OCI-LY7 (cell line): Measurements from ENCODE around the gene IGSF21. TPM values are rescaled to one million over a fixed set of nuclear protein-coding genes. Genes with fewer than 3 reads are reported as not detected.

Source experiments
- BruUV-seq: library from RNA; stranded (reverse); fragments of 400-500 nt; replicated peaks from 2 replicates; lab custom pipeline; 2021; lab: Mats Ljungman, UMichigan
- CTCF ChIA-PET: fragments of 300-600 bp; sonication (Branson Sonifier 250); formaldehyde crosslinking; loops from one replicate; lab custom pipeline; 2022; ENCODE audit warnings: antibody characterized with exemption; ENCODE audit not compliant: unreplicated experiment; lab: Charles Lee
- POLR2A ChIA-PET: fragments of 300-600 bp; sonication (Branson Sonifier 250); formaldehyde crosslinking; loops from one replicate; lab custom pipeline; 2022; ENCODE audit warnings: antibody characterized with exemption; lab: Charles Lee
- DNase-seq: peaks from one replicate; pipeline ENCODE4 v3.0.0-alpha.2; 2015; ENCODE audit warnings: low spot score
- H2AFZ ChIP-seq: fragments of 200-600 bp; sonication (generic), shearing (Covaris generic); 2 replicates; pipeline ENCODE4 v1.6.1; 2014; ENCODE audit warnings: mild to moderate bottlenecking, antibody characterized with exemption, low read length, moderate library complexity
- H3K27ac ChIP-seq: fragments of 200-600 bp; sonication (generic); 2 replicates; pipeline ENCODE4 v1.5.1; 2014; ENCODE audit warnings: mixed run types, low read depth, mild to moderate bottlenecking, moderate library complexity, low read length, inconsistent platforms; ENCODE audit not compliant: poor library complexity, severe bottlenecking
- H3K36me3 ChIP-seq: fragments of 200-600 bp; sonication (generic); 2 replicates; pipeline ENCODE4 v1.6.1; 2014; ENCODE audit warnings: mild to moderate bottlenecking, antibody characterized with exemption, low read length, moderate library complexity, mixed read lengths; ENCODE audit not compliant: insufficient read depth
- H3K4me1 ChIP-seq: fragments of 200-600 bp; sonication (generic); 2 replicates; pipeline ENCODE4 v1.5.1; 2014; ENCODE audit warnings: mild to moderate bottlenecking, low read length; ENCODE audit not compliant: insufficient read depth, poor library complexity, severe bottlenecking
- H3K4me2 ChIP-seq: fragments of 200-600 bp; sonication (generic); 2 replicates; pipeline ENCODE4 v1.6.1; 2014; ENCODE audit warnings: mild to moderate bottlenecking, low read length
- H3K4me3 ChIP-seq: fragments of 200-600 bp; sonication (generic); 2 replicates; pipeline ENCODE4 v1.5.1; 2014; ENCODE audit warnings: mild to moderate bottlenecking, low read depth, low read length; ENCODE audit not compliant: poor library complexity, severe bottlenecking
- H3K79me2 ChIP-seq: fragments of 200-600 bp; sonication (generic); 2 replicates; pipeline ENCODE4 v1.6.1; 2016; ENCODE audit warnings: low read depth, mild to moderate bottlenecking, low read length, moderate library complexity, mixed read lengths; ENCODE audit not compliant: insufficient read depth
- H3K9me2 ChIP-seq: fragments of 200-600 bp; sonication (generic); 2 replicates; pipeline ENCODE4 v1.6.1; 2016; ENCODE audit warnings: mild to moderate bottlenecking, low read length, mixed read lengths; ENCODE audit not compliant: insufficient read depth
- H3K9me3 ChIP-seq: fragments of 200-600 bp; sonication (generic); 2 replicates; pipeline ENCODE4 v1.6.1; 2014; ENCODE audit warnings: mild to moderate bottlenecking, mixed run types, low read length, mixed read lengths
- H4K20me1 ChIP-seq: fragments of 200-600 bp; sonication (generic); 2 replicates; pipeline ENCODE4 v1.6.1; 2014; ENCODE audit warnings: mild to moderate bottlenecking, antibody characterized with exemption, low read length, moderate library complexity, mixed read lengths; ENCODE audit not compliant: insufficient read depth
- EZH2phosphoT487 ChIP-seq: fragments of 200-600 bp; sonication (generic); IDR thresholded peaks from 2 replicates; pipeline ENCODE4 v1.6.1; 2018; ENCODE audit warnings: low read depth, borderline replicate concordance, mild to moderate bottlenecking, mixed run types, antibody characterized with exemption, low read length, moderate library complexity, mixed read lengths
- intact Hi-C: fragments of 100-400 bp; cut with micrococcal nuclease; formaldehyde crosslinking; loops from one replicate; pipeline ENCODE4 v1.10.0; 2022; ENCODE audit not compliant: unreplicated experiment
- total RNA-seq, 2 experiments: library from RNA; depleted of rRNA in 1 of 2; stranded (reverse); fragments of >200 nt in 1 of 2; shearing (Covaris generic) in 1 of 2; gene quantifications; 2 replicates each; pipeline ENCODE4 v1.2.3, GENCODE V29; 2014 to 2022
- TF ChIP-seq, protein P1 (sequence below): fragments of 200-600 bp; sonication (generic); conservative IDR thresholded peaks from 2 replicates; pipeline ENCODE4 v1.5.1; 2014; ENCODE audit warnings: mild to moderate bottlenecking, antibody characterized with exemption, low read length, moderate library complexity, mixed read lengths

The IGSF21 gene
- total RNA-seq, 2 experiments from 2014 or later: 0.17 TPM; not detected in 1

DNA sequence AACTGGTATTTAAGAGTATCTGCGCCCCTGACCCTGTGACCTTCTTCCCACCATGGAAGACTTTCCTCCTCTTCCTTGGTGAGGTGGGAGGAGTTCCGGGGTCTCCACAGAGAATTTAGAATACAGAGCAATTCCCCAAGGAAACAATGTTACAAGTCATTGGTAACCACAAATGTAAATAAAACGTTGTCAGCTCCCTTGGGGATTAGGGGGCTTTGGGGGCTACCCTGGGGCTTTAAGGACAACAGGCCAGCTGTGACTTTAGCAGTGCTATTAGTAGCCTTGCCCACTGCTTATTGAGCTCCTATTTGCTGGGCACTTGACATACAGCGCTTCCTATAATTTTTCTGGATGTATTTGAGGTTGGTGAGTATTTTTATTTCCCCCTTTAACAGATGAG, 69.0 kb downstream of the IGSF21 start:
- Histone ChIP-seq H2AFZ (no peak overlapping the region), H3K9me3 (no peaks in the 10 kb centered on the region), H3K4me2 (no peak overlapping the region), H3K4me3 (no peak overlapping the region), H3K36me3 (no peaks in the 10 kb centered on the region), H3K27ac (no peak overlapping the region), H4K20me1 (no peaks in the 10 kb centered on the region), H3K79me2 (no peaks in the 10 kb centered on the region), H3K4me1 (peaks cover 15% of the 10 kb centered on the region), H3K9me2 (no peaks in the 10 kb centered on the region)
- POLR2A ChIA-PET: no interaction called here
- DNase-seq: no peak
- CTCF ChIA-PET: no interaction called here
- no TSS peak for BruUV-seq
- intact Hi-C loops: no loop called here
- TF ChIP-seq EZH2phosphoT487: no peak
- TF ChIP-seq, protein P1, sequence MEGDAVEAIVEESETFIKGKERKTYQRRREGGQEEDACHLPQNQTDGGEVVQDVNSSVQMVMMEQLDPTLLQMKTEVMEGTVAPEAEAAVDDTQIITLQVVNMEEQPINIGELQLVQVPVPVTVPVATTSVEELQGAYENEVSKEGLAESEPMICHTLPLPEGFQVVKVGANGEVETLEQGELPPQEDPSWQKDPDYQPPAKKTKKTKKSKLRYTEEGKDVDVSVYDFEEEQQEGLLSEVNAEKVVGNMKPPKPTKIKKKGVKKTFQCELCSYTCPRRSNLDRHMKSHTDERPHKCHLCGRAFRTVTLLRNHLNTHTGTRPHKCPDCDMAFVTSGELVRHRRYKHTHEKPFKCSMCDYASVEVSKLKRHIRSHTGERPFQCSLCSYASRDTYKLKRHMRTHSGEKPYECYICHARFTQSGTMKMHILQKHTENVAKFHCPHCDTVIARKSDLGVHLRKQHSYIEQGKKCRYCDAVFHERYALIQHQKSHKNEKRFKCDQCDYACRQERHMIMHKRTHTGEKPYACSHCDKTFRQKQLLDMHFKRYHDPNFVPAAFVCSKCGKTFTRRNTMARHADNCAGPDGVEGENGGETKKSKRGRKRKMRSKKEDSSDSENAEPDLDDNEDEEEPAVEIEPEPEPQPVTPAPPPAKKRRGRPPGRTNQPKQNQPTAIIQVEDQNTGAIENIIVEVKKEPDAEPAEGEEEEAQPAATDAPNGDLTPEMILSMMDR: no peak

DNA sequence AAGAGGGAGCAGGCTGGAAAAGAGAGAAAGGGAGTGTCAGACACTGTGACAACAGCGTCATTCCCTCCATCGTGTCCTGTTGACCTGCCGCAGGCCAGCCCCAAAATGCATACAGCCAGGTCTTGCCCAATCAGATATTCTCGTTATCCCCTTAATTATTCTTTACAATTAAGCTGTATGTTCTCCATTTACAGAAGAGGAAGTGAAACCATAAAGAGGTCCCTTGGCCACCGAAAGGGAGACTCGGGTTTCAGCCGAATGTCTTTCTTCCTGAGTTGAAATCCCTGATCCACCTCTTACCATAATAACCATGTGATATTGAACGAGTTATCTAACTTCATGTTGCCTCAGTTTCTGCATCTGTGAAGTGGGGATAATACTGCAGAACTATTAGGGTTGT, 70.5 kb downstream of the IGSF21 start:
- no TSS peak for BruUV-seq
- intact Hi-C loops: no loop called here
- Histone ChIP-seq H3K79me2 (no peaks in the 10 kb centered on the region), H3K4me1 (peaks cover 15% of the 10 kb centered on the region), H3K9me3 (no peaks in the 10 kb centered on the region), H3K36me3 (no peaks in the 10 kb centered on the region), H4K20me1 (no peaks in the 10 kb centered on the region), H3K4me3 (no peak overlapping the region), H2AFZ (no peak overlapping the region), H3K4me2 (peak overlapping the region; percentile 39), H3K27ac (no peak overlapping the region), H3K9me2 (no peaks in the 10 kb centered on the region)
- DNase-seq: peak; percentile 48
- ChIA-PET CTCF (no interaction called here), POLR2A (no interaction called here)
- TF ChIP-seq, protein P1: no peak
- TF ChIP-seq EZH2phosphoT487: no peak

DNA sequence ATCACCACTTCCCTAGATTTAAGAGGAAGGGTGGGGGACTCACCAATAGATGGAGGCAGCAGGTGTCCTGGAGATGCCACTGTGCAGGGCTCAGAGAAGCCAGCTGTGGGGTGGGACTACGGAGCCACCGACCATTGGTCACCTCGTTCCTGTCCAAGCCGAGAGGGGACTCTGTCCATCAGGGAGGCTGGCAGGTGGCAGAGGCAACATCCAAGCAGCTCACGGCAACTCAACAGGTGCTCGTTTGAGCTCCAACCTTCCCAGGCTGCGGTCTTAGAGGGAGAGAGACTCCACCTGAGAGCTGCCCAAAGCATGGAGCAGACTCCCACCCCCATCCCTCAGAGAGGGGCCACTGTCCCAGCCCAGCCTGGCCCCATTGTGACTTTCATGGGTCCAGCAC, 71.4 kb downstream of the IGSF21 start:
- Histone ChIP-seq H3K4me2 (no peak overlapping the region), H3K4me3 (no peak overlapping the region), H3K9me3 (no peaks in the 10 kb centered on the region), H3K4me1 (peaks cover 15% of the 10 kb centered on the region), H4K20me1 (no peaks in the 10 kb centered on the region), H3K36me3 (no peaks in the 10 kb centered on the region), H3K9me2 (no peaks in the 10 kb centered on the region), H3K27ac (no peak overlapping the region), H2AFZ (no peak overlapping the region), H3K79me2 (no peaks in the 10 kb centered on the region)
- no peak for TF ChIP-seq EZH2phosphoT487
- TF ChIP-seq, protein P1: no peak
- intact Hi-C loops: no loop called here
- POLR2A ChIA-PET: no interaction called here
- no TSS peak for BruUV-seq
- CTCF ChIA-PET: no interaction called here
- DNase-seq: no peak
